SK-N-SH (cell line): ENCODE measurements around the gene SMIM12.

Source experiments
- CHD2 ChIP-seq: fragments of 150-350 bp; IDR thresholded peaks from 2 replicates; pipeline ENCODE4 v1.6.1; 2018; ENCODE audit warnings: low read length; ENCODE audit not compliant: partially characterized antibody
- EP300 ChIP-seq, 2 experiments: IDR thresholded peaks; 2 replicates each; pipeline versions ENCODE4 v1.4.0 to v1.6.1; 2012; ENCODE audit warnings: borderline replicate concordance in 1 of 2, low read depth in 1 of 2, low read length in 1 of 2
- EZH2phosphoT487 ChIP-seq: fragments of 200-600 bp; sonication (generic); IDR thresholded peaks from 2 replicates; pipeline ENCODE4 v1.6.1; 2017; ENCODE audit warnings: low read depth, mixed run types, mild to moderate bottlenecking, antibody characterized with exemption, moderate library complexity, borderline replicate concordance
- FOXM1 ChIP-seq: IDR thresholded peaks from 2 replicates; pipeline ENCODE4 v1.4.0; 2012; ENCODE audit warnings: low read depth, mild to moderate bottlenecking
- JUND ChIP-seq: IDR thresholded peaks from 2 replicates; pipeline ENCODE4 v1.4.0; 2012
- MXI1 ChIP-seq: IDR thresholded peaks from 2 replicates; pipeline ENCODE4 v1.6.1; 2012; ENCODE audit warnings: mild to moderate bottlenecking, low read depth, low read length, improper control_type of control experiment
- POLR2AphosphoS5 ChIP-seq: IDR thresholded peaks from 2 replicates; pipeline ENCODE4 v1.6.1; 2012; ENCODE audit warnings: low read depth, low read length
- RAD21 ChIP-seq: IDR thresholded peaks from 2 replicates; pipeline ENCODE4 v1.6.1; 2012; ENCODE audit warnings: mild to moderate bottlenecking, low read length
- RFX5 ChIP-seq: IDR thresholded peaks from 2 replicates; pipeline ENCODE4 v1.6.1; 2012; ENCODE audit warnings: mild to moderate bottlenecking, improper control_type of control experiment, low read length
- SMC3 ChIP-seq: IDR thresholded peaks from 2 replicates; pipeline ENCODE4 v1.6.1; 2012; ENCODE audit warnings: low read depth, low read length, improper control_type of control experiment
- TAF1 ChIP-seq: IDR thresholded peaks from 2 replicates; pipeline ENCODE4 v1.6.1; 2012; ENCODE audit warnings: low read depth, mild to moderate bottlenecking, low read length, moderate library complexity, borderline replicate concordance
- TF ChIP-seq, protein P1 (sequence below): fragments of 200-600 bp; sonication (generic); IDR thresholded peaks from 2 replicates; pipeline ENCODE4 v1.6.1; 2017; ENCODE audit warnings: antibody characterized with exemption, mild to moderate bottlenecking, moderate library complexity
- TF ChIP-seq, protein P2 (sequence below): IDR thresholded peaks from 2 replicates; pipeline ENCODE4 v1.4.0; 2012; ENCODE audit warnings: low read depth
- TF ChIP-seq, protein P3 (sequence below): IDR thresholded peaks from 2 replicates; pipeline ENCODE4 v1.4.0; 2012; ENCODE audit warnings: low read depth, borderline replicate concordance

DNA sequence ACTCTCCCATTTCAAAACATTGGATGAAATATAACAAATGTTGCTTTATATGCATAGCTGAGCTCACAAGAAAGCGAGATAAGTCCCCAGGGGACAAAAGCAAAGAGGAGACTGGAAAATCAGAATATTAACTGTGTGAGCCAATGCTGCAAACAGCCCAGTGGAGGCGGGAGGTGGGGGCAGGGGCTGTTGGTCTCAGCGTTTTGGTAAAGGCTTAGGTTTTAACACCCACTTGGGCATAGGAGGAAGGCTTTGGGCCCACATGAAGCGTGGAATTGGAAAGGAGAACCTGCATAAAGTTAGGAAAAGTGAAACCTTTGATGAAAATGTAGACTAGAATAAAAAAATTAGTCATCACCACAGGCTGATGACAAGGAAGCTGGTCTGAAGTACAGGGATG is 30.2 kb upstream of the SMIM12 start:
- TF ChIP-seq, protein P1, sequence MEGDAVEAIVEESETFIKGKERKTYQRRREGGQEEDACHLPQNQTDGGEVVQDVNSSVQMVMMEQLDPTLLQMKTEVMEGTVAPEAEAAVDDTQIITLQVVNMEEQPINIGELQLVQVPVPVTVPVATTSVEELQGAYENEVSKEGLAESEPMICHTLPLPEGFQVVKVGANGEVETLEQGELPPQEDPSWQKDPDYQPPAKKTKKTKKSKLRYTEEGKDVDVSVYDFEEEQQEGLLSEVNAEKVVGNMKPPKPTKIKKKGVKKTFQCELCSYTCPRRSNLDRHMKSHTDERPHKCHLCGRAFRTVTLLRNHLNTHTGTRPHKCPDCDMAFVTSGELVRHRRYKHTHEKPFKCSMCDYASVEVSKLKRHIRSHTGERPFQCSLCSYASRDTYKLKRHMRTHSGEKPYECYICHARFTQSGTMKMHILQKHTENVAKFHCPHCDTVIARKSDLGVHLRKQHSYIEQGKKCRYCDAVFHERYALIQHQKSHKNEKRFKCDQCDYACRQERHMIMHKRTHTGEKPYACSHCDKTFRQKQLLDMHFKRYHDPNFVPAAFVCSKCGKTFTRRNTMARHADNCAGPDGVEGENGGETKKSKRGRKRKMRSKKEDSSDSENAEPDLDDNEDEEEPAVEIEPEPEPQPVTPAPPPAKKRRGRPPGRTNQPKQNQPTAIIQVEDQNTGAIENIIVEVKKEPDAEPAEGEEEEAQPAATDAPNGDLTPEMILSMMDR, result no peak
- TF ChIP-seq MXI1 (no peak), TAF1 (no peak), JUND (no peak), SMC3 (no peak), POLR2AphosphoS5 (no peak), RFX5 (no peak), CHD2 (no peak), FOXM1 (no peak), RAD21 (no peak), EP300 (IDR thresholded peaks at IDR 0.05; ENCODE audit: borderline replicate concordance in 1 of 2, low read depth in 1 of 2, low read length in 1 of 2) (no peak), EZH2phosphoT487 (no peak)
- TF ChIP-seq, protein P2, sequence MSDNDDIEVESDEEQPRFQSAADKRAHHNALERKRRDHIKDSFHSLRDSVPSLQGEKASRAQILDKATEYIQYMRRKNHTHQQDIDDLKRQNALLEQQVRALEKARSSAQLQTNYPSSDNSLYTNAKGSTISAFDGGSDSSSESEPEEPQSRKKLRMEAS, result no peak
- TF ChIP-seq, protein P3, sequence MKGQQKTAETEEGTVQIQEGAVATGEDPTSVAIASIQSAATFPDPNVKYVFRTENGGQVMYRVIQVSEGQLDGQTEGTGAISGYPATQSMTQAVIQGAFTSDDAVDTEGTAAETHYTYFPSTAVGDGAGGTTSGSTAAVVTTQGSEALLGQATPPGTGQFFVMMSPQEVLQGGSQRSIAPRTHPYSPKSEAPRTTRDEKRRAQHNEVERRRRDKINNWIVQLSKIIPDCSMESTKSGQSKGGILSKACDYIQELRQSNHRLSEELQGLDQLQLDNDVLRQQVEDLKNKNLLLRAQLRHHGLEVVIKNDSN, result no peak
